ENCODE results near the gene CTNNA3.

Gene CTNNA3

GRCh38 chr10:66842867-66843266, 853.1 kb downstream of the CTNNA3 start:
- no peaks in the 10 kb centered on the region for H3K36me3 ChIP-seq (ENCODE audit: control insufficient read depth, insufficient read depth, low read length)
- no peaks in the 10 kb centered on the region for H3K4me1 ChIP-seq (ENCODE audit: control insufficient read depth, insufficient read depth, low read length)
- H3K27me3 ChIP-seq (ENCODE audit: control insufficient read depth, insufficient read depth, low read length): no peaks in the 10 kb centered on the region
- H3K9ac ChIP-seq (ENCODE audit: low read length): no peak overlapping the region
- no peaks in the 10 kb centered on the region for H3K9me3 ChIP-seq (ENCODE audit: control insufficient read depth, low read length)
- H3K4me3 ChIP-seq (ENCODE audit: low read length): no peak overlapping the region

GRCh38 chr10:66842371-66842770, 853.6 kb downstream of the CTNNA3 start:
- no peak overlapping the region for H3K4me3 ChIP-seq (ENCODE audit: low read length)
- no peaks in the 10 kb centered on the region for H3K4me1 ChIP-seq (ENCODE audit: control insufficient read depth, insufficient read depth, low read length)

GRCh38 chr10:66838656-66839055, 857.3 kb downstream of the CTNNA3 start:
- H3K27me3 ChIP-seq (ENCODE audit: control insufficient read depth, insufficient read depth, low read length): no peaks in the 10 kb centered on the region
- no peaks in the 10 kb centered on the region for H3K36me3 ChIP-seq (ENCODE audit: control insufficient read depth, insufficient read depth, low read length)
- H3K4me1 ChIP-seq (ENCODE audit: control insufficient read depth, insufficient read depth, low read length): no peaks in the 10 kb centered on the region
- H3K4me3 ChIP-seq (ENCODE audit: low read length): no peak overlapping the region
- no peak overlapping the region for H3K9ac ChIP-seq (ENCODE audit: low read length)
- H3K9me3 ChIP-seq (ENCODE audit: control insufficient read depth, low read length): no peaks in the 10 kb centered on the region

More at GRCh38 chr10:66842371-66842770, 853.6 kb downstream of the CTNNA3 start:
- Histone ChIP-seq H3K27me3 (ENCODE audit: control insufficient read depth, insufficient read depth, low read length) (no peaks in the 10 kb centered on the region), H3K9me3 (ENCODE audit: control insufficient read depth, low read length) (no peaks in the 10 kb centered on the region), H3K36me3 (ENCODE audit: control insufficient read depth, insufficient read depth, low read length) (no peaks in the 10 kb centered on the region), H3K9ac (ENCODE audit: low read length) (no peak overlapping the region)

GRCh38 chr10:66837990-66838389, 858.0 kb downstream of the CTNNA3 start:
- no peaks in the 10 kb centered on the region for H3K36me3 ChIP-seq (ENCODE audit: control insufficient read depth, insufficient read depth, low read length)
- no peaks in the 10 kb centered on the region for H3K4me1 ChIP-seq (ENCODE audit: control insufficient read depth, insufficient read depth, low read length)
- no peaks in the 10 kb centered on the region for H3K27me3 ChIP-seq (ENCODE audit: control insufficient read depth, insufficient read depth, low read length)
- H3K9ac ChIP-seq (ENCODE audit: low read length): no peak overlapping the region
- H3K9me3 ChIP-seq (ENCODE audit: control insufficient read depth, low read length): no peaks in the 10 kb centered on the region
- no peak overlapping the region for H3K4me3 ChIP-seq (ENCODE audit: low read length)

- H3K4me1 ChIP-seq (ENCODE audit: control insufficient read depth, insufficient read depth, low read length): no peaks in the 10 kb centered on the region
- H3K9ac ChIP-seq (ENCODE audit: low read length): no peak overlapping the region
- H3K9me3 ChIP-seq (ENCODE audit: control insufficient read depth, low read length): no peaks in the 10 kb centered on the region
- H3K27me3 ChIP-seq (ENCODE audit: control insufficient read depth, insufficient read depth, low read length): no peaks in the 10 kb centered on the region
- H3K4me3 ChIP-seq (ENCODE audit: low read length): no peak overlapping the region
- no peaks in the 10 kb centered on the region for H3K36me3 ChIP-seq (ENCODE audit: control insufficient read depth, insufficient read depth, low read length)
Measured at GRCh38 chr10:66837335-66837734, 858.7 kb downstream of the CTNNA3 start.

- Histone ChIP-seq H3K4me3 (ENCODE audit: low read length) (no peak overlapping the region), H3K27me3 (ENCODE audit: control insufficient read depth, insufficient read depth, low read length) (no peaks in the 10 kb centered on the region), H3K4me1 (ENCODE audit: control insufficient read depth, insufficient read depth, low read length) (no peaks in the 10 kb centered on the region), H3K36me3 (ENCODE audit: control insufficient read depth, insufficient read depth, low read length) (no peaks in the 10 kb centered on the region), H3K9me3 (ENCODE audit: control insufficient read depth, low read length) (no peaks in the 10 kb centered on the region), H3K9ac (ENCODE audit: low read length) (no peak overlapping the region)
Measured at GRCh38 chr10:66836771-66837170, 859.2 kb downstream of the CTNNA3 start.

- H3K4me1 ChIP-seq (ENCODE audit: control insufficient read depth, insufficient read depth, low read length): no peaks in the 10 kb centered on the region
- H3K27me3 ChIP-seq (ENCODE audit: control insufficient read depth, insufficient read depth, low read length): no peaks in the 10 kb centered on the region
- no peaks in the 10 kb centered on the region for H3K36me3 ChIP-seq (ENCODE audit: control insufficient read depth, insufficient read depth, low read length)
- no peaks in the 10 kb centered on the region for H3K9me3 ChIP-seq (ENCODE audit: control insufficient read depth, low read length)
- no peak overlapping the region for H3K9ac ChIP-seq (ENCODE audit: low read length)
- H3K4me3 ChIP-seq (ENCODE audit: low read length): no peak overlapping the region
Measured at GRCh38 chr10:66836057-66836456, 859.9 kb downstream of the CTNNA3 start.

GRCh38 chr10:66835400-66835799, 860.6 kb downstream of the CTNNA3 start:
- no peaks in the 10 kb centered on the region for H3K36me3 ChIP-seq (ENCODE audit: control insufficient read depth, insufficient read depth, low read length)

GRCh38 chr10:66834802-66835201, 861.2 kb downstream of the CTNNA3 start:
- Histone ChIP-seq H3K27me3 (ENCODE audit: control insufficient read depth, insufficient read depth, low read length) (no peaks in the 10 kb centered on the region), H3K4me1 (ENCODE audit: control insufficient read depth, insufficient read depth, low read length) (no peaks in the 10 kb centered on the region), H3K4me3 (ENCODE audit: low read length) (no peak overlapping the region), H3K9me3 (ENCODE audit: control insufficient read depth, low read length) (no peaks in the 10 kb centered on the region), H3K9ac (ENCODE audit: low read length) (no peak overlapping the region), H3K36me3 (ENCODE audit: control insufficient read depth, insufficient read depth, low read length) (no peaks in the 10 kb centered on the region)

More at GRCh38 chr10:66835400-66835799, 860.6 kb downstream of the CTNNA3 start:
- Histone ChIP-seq H3K4me3 (ENCODE audit: low read length) (no peak overlapping the region), H3K4me1 (ENCODE audit: control insufficient read depth, insufficient read depth, low read length) (no peaks in the 10 kb centered on the region), H3K27me3 (ENCODE audit: control insufficient read depth, insufficient read depth, low read length) (no peaks in the 10 kb centered on the region), H3K9me3 (ENCODE audit: control insufficient read depth, low read length) (no peaks in the 10 kb centered on the region), H3K9ac (ENCODE audit: low read length) (no peak overlapping the region)

GRCh38 chr10:66833861-66834260, 862.1 kb downstream of the CTNNA3 start:
- H3K36me3 ChIP-seq (ENCODE audit: control insufficient read depth, insufficient read depth, low read length): no peaks in the 10 kb centered on the region
- no peak overlapping the region for H3K4me3 ChIP-seq (ENCODE audit: low read length)
- no peaks in the 10 kb centered on the region for H3K4me1 ChIP-seq (ENCODE audit: control insufficient read depth, insufficient read depth, low read length)
- no peak overlapping the region for H3K9ac ChIP-seq (ENCODE audit: low read length)
- no peaks in the 10 kb centered on the region for H3K9me3 ChIP-seq (ENCODE audit: control insufficient read depth, low read length)
- no peaks in the 10 kb centered on the region for H3K27me3 ChIP-seq (ENCODE audit: control insufficient read depth, insufficient read depth, low read length)

- Histone ChIP-seq H3K4me3 (ENCODE audit: low read length) (no peak overlapping the region), H3K4me1 (ENCODE audit: control insufficient read depth, insufficient read depth, low read length) (no peaks in the 10 kb centered on the region)
Measured at GRCh38 chr10:66832781-66833422, 863.1 kb downstream of the CTNNA3 start.

GRCh38 chr10:66828957-66829356, 867.0 kb downstream of the CTNNA3 start:
- H3K36me3 ChIP-seq (ENCODE audit: control insufficient read depth, insufficient read depth, low read length): no peaks in the 10 kb centered on the region
- H3K4me3 ChIP-seq (ENCODE audit: low read length): no peak overlapping the region
- H3K4me1 ChIP-seq (ENCODE audit: control insufficient read depth, insufficient read depth, low read length): no peaks in the 10 kb centered on the region
- H3K27me3 ChIP-seq (ENCODE audit: control insufficient read depth, insufficient read depth, low read length): no peaks in the 10 kb centered on the region
- H3K9ac ChIP-seq (ENCODE audit: low read length): no peak overlapping the region
- H3K9me3 ChIP-seq (ENCODE audit: control insufficient read depth, low read length): no peaks in the 10 kb centered on the region

More at GRCh38 chr10:66832781-66833422, 863.1 kb downstream of the CTNNA3 start:
- no peak overlapping the region for H3K9ac ChIP-seq (ENCODE audit: low read length)
- no peaks in the 10 kb centered on the region for H3K36me3 ChIP-seq (ENCODE audit: control insufficient read depth, insufficient read depth, low read length)
- no peaks in the 10 kb centered on the region for H3K9me3 ChIP-seq (ENCODE audit: control insufficient read depth, low read length)
- H3K27me3 ChIP-seq (ENCODE audit: control insufficient read depth, insufficient read depth, low read length): no peaks in the 10 kb centered on the region

- H3K9me3 ChIP-seq (ENCODE audit: control insufficient read depth, low read length): no peaks in the 10 kb centered on the region
- no peaks in the 10 kb centered on the region for H3K27me3 ChIP-seq (ENCODE audit: control insufficient read depth, insufficient read depth, low read length)
- H3K36me3 ChIP-seq (ENCODE audit: control insufficient read depth, insufficient read depth, low read length): no peaks in the 10 kb centered on the region
- H3K9ac ChIP-seq (ENCODE audit: low read length): no peak overlapping the region
- H3K4me1 ChIP-seq (ENCODE audit: control insufficient read depth, insufficient read depth, low read length): no peaks in the 10 kb centered on the region
- no peak overlapping the region for H3K4me3 ChIP-seq (ENCODE audit: low read length)
Measured at GRCh38 chr10:66827353-66827752, 868.6 kb downstream of the CTNNA3 start.
